ENCODE data around the gene BRD9.

The BRD9 gene

GRCh38 chr5:871596-872298 lies 20.9 kb downstream of the BRD9 start (continued):
- TF ChIP-seq, protein P1, sequence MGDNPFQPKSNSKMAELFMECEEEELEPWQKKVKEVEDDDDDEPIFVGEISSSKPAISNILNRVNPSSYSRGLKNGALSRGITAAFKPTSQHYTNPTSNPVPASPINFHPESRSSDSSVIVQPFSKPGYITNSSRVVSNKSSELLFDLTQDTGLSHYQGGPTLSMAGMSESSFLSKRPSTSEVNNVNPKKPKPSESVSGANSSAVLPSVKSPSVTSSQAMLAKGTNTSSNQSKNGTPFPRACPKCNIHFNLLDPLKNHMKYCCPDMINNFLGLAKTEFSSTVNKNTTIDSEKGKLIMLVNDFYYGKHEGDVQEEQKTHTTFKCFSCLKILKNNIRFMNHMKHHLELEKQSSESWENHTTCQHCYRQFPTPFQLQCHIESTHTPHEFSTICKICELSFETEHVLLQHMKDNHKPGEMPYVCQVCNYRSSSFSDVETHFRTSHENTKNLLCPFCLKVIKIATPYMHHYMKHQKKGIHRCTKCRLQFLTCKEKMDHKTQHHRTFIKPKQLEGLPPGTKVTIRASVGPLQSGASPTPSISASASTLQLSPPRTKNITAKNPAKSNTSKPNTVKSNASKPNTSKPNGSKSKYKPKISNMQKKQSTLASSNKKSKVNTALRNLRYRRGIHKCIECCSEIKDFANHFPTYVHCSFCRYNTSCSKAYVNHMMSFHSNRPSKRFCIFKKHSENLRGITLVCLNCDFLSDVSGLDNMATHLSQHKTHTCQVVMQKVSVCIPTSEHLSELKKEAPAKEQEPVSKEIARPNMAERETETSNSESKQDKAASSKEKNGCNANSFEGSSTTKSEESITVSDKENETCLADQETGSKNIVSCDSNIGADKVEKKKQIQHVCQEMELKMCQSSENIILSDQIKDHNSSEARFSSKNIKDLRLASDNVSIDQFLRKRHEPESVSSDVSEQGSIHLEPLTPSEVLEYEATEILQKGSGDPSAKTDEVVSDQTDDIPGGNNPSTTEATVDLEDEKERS (tag by site-specific recombination; IDR thresholded peaks at IDR 0.05) = no peak
- TF ChIP-seq ZNF24 (tag by site-specific recombination; IDR thresholded peaks at IDR 0.05) = no peak
- TF ChIP-seq ZNF626 (tag by site-specific recombination; IDR thresholded peaks at IDR 0.05) = no peak
- no peak for TF ChIP-seq ZBTB8A (tag by site-specific recombination; IDR thresholded peaks at IDR 0.05)
- TF ChIP-seq ZSCAN16 (tag by site-specific recombination; IDR thresholded peaks at IDR 0.05) = no peak
- TF ChIP-seq ZNF362 (tag by site-specific recombination; IDR thresholded peaks at IDR 0.05) = no peak
- TF ChIP-seq ATF2 (tag by site-specific recombination; IDR thresholded peaks at IDR 0.05; ENCODE audit: low read depth) = no peak
- no peak for TF ChIP-seq TCF7L2 (IDR thresholded peaks at IDR 0.05; ENCODE audit: borderline replicate concordance, low read depth, low read length)

DNA sequence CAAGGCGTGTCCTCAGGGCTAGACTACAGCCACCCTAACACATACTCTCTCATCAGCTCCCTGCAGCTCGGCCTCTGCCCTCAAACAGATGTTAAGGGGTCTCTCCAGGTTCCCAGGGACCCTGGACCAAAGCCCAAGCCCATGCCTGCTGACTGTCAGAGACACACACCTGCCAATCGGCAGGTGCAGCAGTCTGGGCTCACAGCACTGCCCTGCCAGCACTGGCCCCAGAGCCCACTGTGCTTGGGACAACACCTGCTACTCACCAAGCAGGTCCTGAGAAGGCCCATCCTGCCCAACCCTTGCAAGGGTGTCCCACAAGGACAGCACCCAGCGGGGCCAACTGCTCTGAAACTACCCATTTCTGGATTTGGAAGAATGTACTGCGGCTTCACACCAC lies 21.6 kb downstream of the BRD9 start:
- peaks cover 62 to 100% of the 10 kb centered on the region in 2 experiments for H3K36me3 ChIP-seq (ENCODE audit: control insufficient read depth in 2 of 2, insufficient read depth in 1 of 2, low read length in 2 of 2)
- H3K4me3 ChIP-seq (ENCODE audit: low read depth, low read length) = no peak overlapping the region
- POLR2A ChIA-PET = no interaction called here
- no peaks in the 10 kb centered on the region for H3K4me1 ChIP-seq (ENCODE audit: control insufficient read depth, insufficient read depth, low read length)
- no peak overlapping the region for H3K27ac ChIP-seq (ENCODE audit: extremely low read depth, low read depth, low read length)
- H3K9me3 ChIP-seq (ENCODE audit: control insufficient read depth, insufficient read depth, low read depth, low read length) = no peaks in the 10 kb centered on the region
- TF ChIP-seq PRDM4 (tag by site-specific recombination; IDR thresholded peaks at IDR 0.05) = no peak
- no peak for TF ChIP-seq ZNF664 (tag by site-specific recombination; IDR thresholded peaks at IDR 0.05)
- no peak for TF ChIP-seq ZNF626 (tag by site-specific recombination; IDR thresholded peaks at IDR 0.05)
- TF ChIP-seq ZNF629 (tag by site-specific recombination; IDR thresholded peaks at IDR 0.05) = no peak
- TF ChIP-seq OVOL3 (tag by site-specific recombination; IDR thresholded peaks at IDR 0.05) = no peak
- TF ChIP-seq SCRT2 (tag by site-specific recombination; IDR thresholded peaks at IDR 0.05) = no peak
- TF ChIP-seq ZNF366 (tag by site-specific recombination; conservative IDR thresholded peaks at IDR 0.05) = no peak
- TF ChIP-seq ZNF146 (tag by site-specific recombination; IDR thresholded peaks at IDR 0.05) = no peak
- no peak for TF ChIP-seq ZNF837 (tag by site-specific recombination; IDR thresholded peaks at IDR 0.05)
- no peak for TF ChIP-seq ZNF350 (tag by site-specific recombination; IDR thresholded peaks at IDR 0.05)
- TF ChIP-seq ZNF585B (tag by site-specific recombination; IDR thresholded peaks at IDR 0.05) = no peak
- TF ChIP-seq, protein P1 (tag by site-specific recombination; IDR thresholded peaks at IDR 0.05) = no peak
- CTCF ChIA-PET = no interaction called here
